ENCODE data around the gene EFCC1. TPM values are rescaled to one million over a fixed set of nuclear protein-coding genes. Genes with fewer than 3 reads are reported as not detected.

The EFCC1 gene
- total RNA-seq, 4 donors from 2014 or later: 0.75 to 2.2 (median 1.7) TPM

DNA sequence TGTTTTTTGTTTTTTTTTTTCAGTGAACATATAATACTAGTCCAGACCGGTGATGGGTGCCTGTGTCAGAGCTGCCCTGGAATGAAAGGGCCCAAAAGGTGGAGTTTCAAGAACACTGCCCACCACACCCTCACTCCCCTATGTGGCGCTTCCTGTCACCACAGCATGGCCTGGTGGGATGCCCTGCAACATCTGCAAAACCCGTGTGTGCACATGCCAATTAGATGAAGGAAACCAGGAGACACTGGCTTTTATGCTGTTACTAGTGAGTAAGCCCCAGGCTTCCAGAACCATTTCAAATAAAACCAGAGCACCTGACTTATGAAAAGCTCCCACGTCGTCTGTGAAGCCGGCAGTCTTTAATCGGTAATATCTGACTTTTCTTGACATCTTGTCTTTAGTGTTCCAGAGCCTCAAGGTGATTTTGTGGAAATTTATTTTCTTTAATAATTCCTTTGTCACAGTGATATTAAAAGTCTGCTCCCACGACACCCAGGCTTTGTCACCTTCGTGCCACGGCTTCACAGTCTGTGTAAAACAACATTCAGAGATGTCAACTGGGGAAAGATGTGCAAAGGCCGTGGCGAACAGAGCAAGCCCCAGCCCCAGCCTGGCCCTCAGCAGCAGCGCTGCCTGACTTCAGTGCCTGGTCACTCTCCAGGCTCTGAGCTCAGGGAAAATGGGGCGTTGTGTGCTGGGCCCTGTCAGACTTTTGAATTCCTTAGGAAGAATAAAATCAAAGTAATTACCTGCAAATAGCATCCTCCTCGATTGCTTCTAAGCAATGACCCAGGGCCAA, 13.6 kb upstream of the EFCC1 start:
- Histone ChIP-seq H3K4me1 (no peaks in the 10 kb centered on the region), H3K36me3 (no peaks in the 10 kb centered on the region), H3K4me3 (no peak overlapping the region), H3K27ac (no peak overlapping the region), H3K9me3 (no peaks in the 10 kb centered on the region), H3K27me3 (peaks cover 1% of the 10 kb centered on the region)
- TF ChIP-seq POLR2A (IDR thresholded peaks at IDR 0.05) (no peak), POLR2AphosphoS5 (IDR thresholded peaks at IDR 0.05) (no peak), EP300 (IDR thresholded peaks at IDR 0.05; ENCODE audit: low read depth) (no peak), CTCF (IDR thresholded peaks at IDR 0.05) (no peak)
- WGBS, 2 donors (ENCODE audit: low coverage in 1 of 2): 88 to 89% methylated on average over 9 to 15 of the region's 15 CpGs
- no peak for DNase-seq
- intact Hi-C loops (cut with DNase I; ENCODE audit: low total_unique reads): no loop called here
- in situ Hi-C loops (cut with MboI; ENCODE audit: low pct_ligation_motif_present in 1 of 4, low pct_unique_long_range_greater_than_20kb in 1 of 4, low sequenced_read_pairs in 3 of 4): no loop called here

DNA sequence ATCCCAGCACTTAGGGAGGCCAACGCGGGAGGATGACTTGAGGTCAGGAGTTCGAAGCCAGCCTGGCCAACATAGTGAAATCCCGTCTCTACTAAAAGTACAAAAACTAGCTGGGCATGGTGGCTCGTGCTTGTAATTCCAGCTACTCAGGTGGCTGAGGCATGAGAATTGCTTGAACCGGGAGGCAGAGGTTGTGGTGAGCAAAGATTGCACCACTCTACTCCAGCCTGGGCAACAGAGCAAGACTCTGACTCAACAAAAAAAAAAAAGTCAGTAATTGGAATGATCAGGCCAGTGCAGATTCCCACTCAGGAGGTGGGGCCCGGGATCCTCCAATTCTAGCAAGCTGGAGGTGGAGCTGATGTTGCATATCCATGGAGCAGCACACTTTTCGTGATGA, 12.8 kb upstream of the EFCC1 start:
- in situ Hi-C loops (cut with MboI; ENCODE audit: low pct_ligation_motif_present in 1 of 4, low pct_unique_long_range_greater_than_20kb in 1 of 4, low sequenced_read_pairs in 3 of 4): no loop called here

DNA sequence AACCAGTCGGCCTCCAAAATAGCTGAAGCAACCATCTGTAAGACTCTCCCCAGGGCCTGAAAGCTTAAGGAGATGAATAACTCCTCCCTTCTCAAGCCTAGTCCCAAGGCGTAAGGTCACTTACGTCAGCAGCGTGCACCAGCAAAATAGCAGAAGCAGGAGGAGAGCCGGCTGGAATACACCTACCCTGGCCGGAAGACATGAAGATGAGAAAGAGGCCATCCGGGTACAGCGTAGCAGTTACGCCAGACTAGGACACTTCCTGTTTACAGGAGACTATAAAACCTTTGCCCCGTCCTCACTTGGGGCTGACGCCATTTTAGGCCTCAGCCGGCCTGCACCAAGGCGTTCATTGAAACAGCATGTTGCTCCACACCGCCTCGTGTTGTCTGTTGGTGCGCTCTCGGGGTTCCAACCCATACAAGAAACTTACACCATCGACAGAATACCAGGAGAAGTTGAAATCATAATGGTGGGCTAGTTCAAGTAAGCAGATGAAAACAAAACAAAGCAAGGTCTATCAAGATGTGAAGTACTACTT, 9.7 kb upstream of the EFCC1 start:
- WGBS, 2 donors (ENCODE audit: low coverage in 1 of 2): 91 to 100% methylated on average over 1 to 18 of the region's 18 CpGs
- H3K4me3 ChIP-seq: no peak overlapping the region
- no peak for TF ChIP-seq CTCF (IDR thresholded peaks at IDR 0.05)
- no peak for TF ChIP-seq POLR2AphosphoS5 (IDR thresholded peaks at IDR 0.05)
- no peak for TF ChIP-seq EP300 (IDR thresholded peaks at IDR 0.05; ENCODE audit: low read depth)
- TF ChIP-seq POLR2A (IDR thresholded peaks at IDR 0.05): no peak
- H3K36me3 ChIP-seq: no peaks in the 10 kb centered on the region
- H3K9me3 ChIP-seq: no peaks in the 10 kb centered on the region
- H3K4me1 ChIP-seq: peaks cover 4 to 14% (median 14%) of the 10 kb centered on the region in 4 donors
- in situ Hi-C loops (cut with MboI; ENCODE audit: low pct_ligation_motif_present in 1 of 4, low pct_unique_long_range_greater_than_20kb in 1 of 4, low sequenced_read_pairs in 3 of 4): no loop called here
- intact Hi-C loops (cut with DNase I; ENCODE audit: low total_unique reads): no loop called here
- no peak overlapping the region for H3K27ac ChIP-seq
- no peak for DNase-seq
- H3K27me3 ChIP-seq: peaks cover 11% of the 10 kb centered on the region

More for the DNA sequence above, 12.8 kb upstream of the EFCC1 start:
- no peak for DNase-seq
- Histone ChIP-seq H3K4me1 (peaks cover 0 to 3% (median 1%) of the 10 kb centered on the region in 4 donors), H3K27me3 (peaks cover 5% of the 10 kb centered on the region), H3K27ac (no peak overlapping the region), H3K36me3 (no peaks in the 10 kb centered on the region), H3K4me3 (no peak overlapping the region), H3K9me3 (no peaks in the 10 kb centered on the region)
- 88 to 89% methylated on average over 7 to 8 of the region's 8 CpGs for WGBS, 2 donors (ENCODE audit: low coverage in 1 of 2)
- TF ChIP-seq POLR2A (IDR thresholded peaks at IDR 0.05) (no peak), POLR2AphosphoS5 (IDR thresholded peaks at IDR 0.05) (no peak), EP300 (IDR thresholded peaks at IDR 0.05; ENCODE audit: low read depth) (no peak), CTCF (IDR thresholded peaks at IDR 0.05) (no peak)
- intact Hi-C loops (cut with DNase I; ENCODE audit: low total_unique reads): no loop called here

- in situ Hi-C loops (cut with MboI; ENCODE audit: low pct_ligation_motif_present in 1 of 4, low pct_unique_long_range_greater_than_20kb in 1 of 4, low sequenced_read_pairs in 3 of 4) (no loop called here), intact Hi-C loops (cut with DNase I; ENCODE audit: low total_unique reads) (no loop called here)
- H3K27me3 ChIP-seq: peaks cover 11% of the 10 kb centered on the region
- DNase-seq: no peak
- WGBS, 2 donors (ENCODE audit: low coverage in 1 of 2): 54% methylated on average over 20 of the region's 20 CpGs; no CpG with 5 or more reads in 1 of the 2 donors
- no peak overlapping the region for H3K4me3 ChIP-seq
- no peaks in the 10 kb centered on the region for H3K36me3 ChIP-seq
- no peaks in the 10 kb centered on the region for H3K9me3 ChIP-seq
- H3K27ac ChIP-seq: no peak overlapping the region
- H3K4me1 ChIP-seq: peaks cover 4 to 14% (median 14%) of the 10 kb centered on the region in 4 donors
- TF ChIP-seq POLR2AphosphoS5 (IDR thresholded peaks at IDR 0.05) (no peak), CTCF (IDR thresholded peaks at IDR 0.05) (no peak)
Observed at GRCh38 chr3:128992926-128993460, 8.1 kb upstream of the EFCC1 start.

All from transverse colon (tissue), 4 donors.